GM12878 (cell line): ENCODE results near the gene CD40LG.

Source experiments
- CREB1 ChIP-seq: IDR thresholded peaks from 2 replicates; pipeline ENCODE4 v1.6.1; 2012; ENCODE audit warnings: low read depth, mild to moderate bottlenecking, inconsistent platforms
- NRF1 ChIP-seq: conservative IDR thresholded peaks from 2 replicates; pipeline ENCODE4 v1.6.1; 2011; ENCODE audit warnings: mild to moderate bottlenecking, low read depth, low read length, improper control_type of control experiment
- ZZZ3 ChIP-seq: IDR thresholded peaks from 2 replicates; pipeline ENCODE4 v1.6.1; 2011; ENCODE audit warnings: low read depth; ENCODE audit not compliant: control insufficient read depth, insufficient read length
- TF ChIP-seq, protein P1 (sequence below): IDR thresholded peaks from 2 replicates; pipeline ENCODE4 v1.6.1; 2012; ENCODE audit warnings: low read depth, low read length, improper control_type of control experiment

DNA sequence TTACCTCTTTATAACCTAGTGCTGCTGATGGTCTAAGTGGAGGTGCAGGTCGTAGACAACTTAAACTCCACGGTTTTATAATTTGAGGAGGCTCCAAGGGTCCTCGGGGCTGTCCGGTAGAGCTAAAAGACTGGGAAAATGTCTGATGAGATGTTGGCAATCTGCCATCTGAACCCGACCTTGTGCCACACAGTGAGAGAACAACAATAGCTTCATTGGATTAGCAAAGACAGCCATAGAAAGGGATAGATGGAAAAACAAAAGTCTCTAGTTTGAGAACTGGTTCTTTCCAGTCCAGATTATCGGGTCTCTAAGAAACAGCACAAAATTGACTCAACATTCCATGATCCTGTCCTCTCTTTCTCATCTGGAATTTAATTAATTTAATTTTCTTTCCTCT lies 31.6 kb downstream of the CD40LG start:
- no peak for TF ChIP-seq ZZZ3
- TF ChIP-seq CREB1: no peak
- TF ChIP-seq, protein P1, sequence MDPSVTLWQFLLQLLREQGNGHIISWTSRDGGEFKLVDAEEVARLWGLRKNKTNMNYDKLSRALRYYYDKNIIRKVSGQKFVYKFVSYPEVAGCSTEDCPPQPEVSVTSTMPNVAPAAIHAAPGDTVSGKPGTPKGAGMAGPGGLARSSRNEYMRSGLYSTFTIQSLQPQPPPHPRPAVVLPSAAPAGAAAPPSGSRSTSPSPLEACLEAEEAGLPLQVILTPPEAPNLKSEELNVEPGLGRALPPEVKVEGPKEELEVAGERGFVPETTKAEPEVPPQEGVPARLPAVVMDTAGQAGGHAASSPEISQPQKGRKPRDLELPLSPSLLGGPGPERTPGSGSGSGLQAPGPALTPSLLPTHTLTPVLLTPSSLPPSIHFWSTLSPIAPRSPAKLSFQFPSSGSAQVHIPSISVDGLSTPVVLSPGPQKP: no peak
- no peak for TF ChIP-seq NRF1
